ENCODE results near the gene MYO7A.

Gene MYO7A

DNA sequence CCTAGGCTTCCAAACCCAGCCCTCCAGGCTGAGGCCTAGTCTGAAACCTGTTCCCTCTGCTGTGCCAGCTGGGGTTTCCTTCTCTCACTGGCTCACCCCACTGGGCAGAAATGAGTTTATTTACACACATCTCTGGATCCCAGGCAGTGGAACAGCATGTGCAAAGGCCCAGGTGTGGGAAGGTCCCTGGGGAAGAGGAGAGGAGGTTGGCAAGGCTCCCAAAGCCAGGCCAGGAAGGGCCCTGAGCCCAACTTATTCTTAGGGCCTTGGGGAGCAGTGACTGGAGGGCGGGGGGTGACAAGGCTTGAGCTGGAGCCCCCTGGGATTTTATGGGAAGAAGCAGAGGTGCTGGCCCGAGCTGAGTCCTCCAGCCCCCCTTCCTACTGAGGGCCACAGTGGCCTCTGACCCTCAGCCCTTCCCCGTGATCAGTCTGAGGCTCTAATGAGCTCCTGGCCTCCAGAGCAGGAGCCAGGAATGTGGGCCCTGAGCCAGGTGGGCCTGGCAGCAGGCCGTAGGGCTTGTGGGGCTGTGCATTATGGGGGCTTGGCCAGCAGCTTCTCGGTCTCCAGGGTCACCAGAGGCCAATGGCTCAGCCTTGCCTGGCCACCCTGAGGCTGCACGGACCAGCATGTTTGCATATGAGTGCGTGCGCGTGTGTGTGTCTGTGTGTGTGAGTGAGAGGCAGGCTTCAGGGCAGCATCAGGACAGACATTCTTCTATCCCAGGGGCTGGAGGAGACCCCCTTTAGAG is 2.9 kb downstream of the MYO7A start:
- no peak overlapping the region for H3K4me3 ChIP-seq (ENCODE audit: low read length)
- no peak overlapping the region for H2AFZ ChIP-seq (ENCODE audit: low read length)
- no peaks in the 10 kb centered on the region for H3K36me3 ChIP-seq (replicated peaks; ENCODE audit: insufficient read depth, low read length)
- peaks cover 12% of the 10 kb centered on the region; the same call in 1 of the 2 replicates for H3K79me2 ChIP-seq (ENCODE audit: low read length)
- TF ChIP-seq EZH2phosphoT487 (IDR thresholded peaks at IDR 0.05; ENCODE audit: low read length) (no peak), EZH2 (optimal IDR thresholded peaks at IDR 0.05; ENCODE audit: low read depth, low read length) (no peak)
- TF ChIP-seq, protein P1, sequence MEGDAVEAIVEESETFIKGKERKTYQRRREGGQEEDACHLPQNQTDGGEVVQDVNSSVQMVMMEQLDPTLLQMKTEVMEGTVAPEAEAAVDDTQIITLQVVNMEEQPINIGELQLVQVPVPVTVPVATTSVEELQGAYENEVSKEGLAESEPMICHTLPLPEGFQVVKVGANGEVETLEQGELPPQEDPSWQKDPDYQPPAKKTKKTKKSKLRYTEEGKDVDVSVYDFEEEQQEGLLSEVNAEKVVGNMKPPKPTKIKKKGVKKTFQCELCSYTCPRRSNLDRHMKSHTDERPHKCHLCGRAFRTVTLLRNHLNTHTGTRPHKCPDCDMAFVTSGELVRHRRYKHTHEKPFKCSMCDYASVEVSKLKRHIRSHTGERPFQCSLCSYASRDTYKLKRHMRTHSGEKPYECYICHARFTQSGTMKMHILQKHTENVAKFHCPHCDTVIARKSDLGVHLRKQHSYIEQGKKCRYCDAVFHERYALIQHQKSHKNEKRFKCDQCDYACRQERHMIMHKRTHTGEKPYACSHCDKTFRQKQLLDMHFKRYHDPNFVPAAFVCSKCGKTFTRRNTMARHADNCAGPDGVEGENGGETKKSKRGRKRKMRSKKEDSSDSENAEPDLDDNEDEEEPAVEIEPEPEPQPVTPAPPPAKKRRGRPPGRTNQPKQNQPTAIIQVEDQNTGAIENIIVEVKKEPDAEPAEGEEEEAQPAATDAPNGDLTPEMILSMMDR (IDR thresholded peaks at IDR 0.05; ENCODE audit: low read length), result no peak
- no peak overlapping the region for H3K9ac ChIP-seq (ENCODE audit: low read length)
- H3K27me3 ChIP-seq (replicated peaks; ENCODE audit: insufficient read depth, low read length), result no peaks in the 10 kb centered on the region
- H3K9me3 ChIP-seq (replicated peaks; ENCODE audit: insufficient read depth, low read length), result no peaks in the 10 kb centered on the region
- H4K20me1 ChIP-seq (ENCODE audit: insufficient read depth, low read length), result no peaks in the 10 kb centered on the region
- DNase-seq, result no peak
- peaks cover 10% of the 10 kb centered on the region; the same call in 1 of the 2 replicates for H3F3A ChIP-seq (ENCODE audit: insufficient read depth, low read length)
- no peak overlapping the region for H3K4me2 ChIP-seq (ENCODE audit: low read depth, low read length)
- no peaks in the 10 kb centered on the region for H3K9me2 ChIP-seq (replicated peaks; ENCODE audit: insufficient read depth, low read length)
- no peak overlapping the region for H3K27ac ChIP-seq (ENCODE audit: low read length)
- peaks cover 14% of the 10 kb centered on the region for H3K4me1 ChIP-seq (ENCODE audit: low read length)

DNA sequence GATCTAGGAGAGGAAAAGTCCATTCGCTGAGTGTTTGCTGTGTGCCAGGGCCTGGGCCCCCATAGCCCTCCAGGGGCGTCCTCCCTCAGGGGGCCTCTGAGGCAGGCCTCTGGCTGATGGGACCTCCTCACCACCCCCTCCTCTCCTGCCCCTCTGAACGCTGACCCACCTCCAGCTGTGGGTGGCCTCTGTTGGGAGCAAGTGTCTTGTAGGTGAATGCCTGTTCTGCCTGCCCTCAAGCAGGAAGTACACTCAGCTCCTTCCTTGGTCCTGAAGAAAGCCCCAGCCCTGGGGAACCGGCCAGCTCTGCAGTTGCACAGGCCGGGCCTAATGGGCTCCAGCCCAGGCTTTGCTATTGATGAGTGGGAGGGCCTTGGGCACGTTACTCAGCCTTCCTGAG is 3.5 kb downstream of the MYO7A start:
- no peak for DNase-seq
- H3K27me3 ChIP-seq (replicated peaks; ENCODE audit: insufficient read depth, low read length), result no peaks in the 10 kb centered on the region
- H3K4me1 ChIP-seq (ENCODE audit: low read length), result peaks cover 13% of the 10 kb centered on the region
- no peak overlapping the region for H2AFZ ChIP-seq (ENCODE audit: low read length)
- TF ChIP-seq, protein P1 (IDR thresholded peaks at IDR 0.05; ENCODE audit: low read length), result no peak
- TF ChIP-seq EZH2 (optimal IDR thresholded peaks at IDR 0.05; ENCODE audit: low read depth, low read length) (no peak), EZH2phosphoT487 (IDR thresholded peaks at IDR 0.05; ENCODE audit: low read length) (no peak)
- no peak overlapping the region for H3K4me3 ChIP-seq (ENCODE audit: low read length)
- no peaks in the 10 kb centered on the region for H4K20me1 ChIP-seq (ENCODE audit: insufficient read depth, low read length)
- no peaks in the 10 kb centered on the region for H3K9me2 ChIP-seq (replicated peaks; ENCODE audit: insufficient read depth, low read length)
- H3K36me3 ChIP-seq (replicated peaks; ENCODE audit: insufficient read depth, low read length), result no peaks in the 10 kb centered on the region
- peaks cover 10% of the 10 kb centered on the region; the same call in 1 of the 2 replicates for H3F3A ChIP-seq (ENCODE audit: insufficient read depth, low read length)
- peaks cover 12% of the 10 kb centered on the region; the same call in 1 of the 2 replicates for H3K79me2 ChIP-seq (ENCODE audit: low read length)
- no peak overlapping the region for H3K4me2 ChIP-seq (ENCODE audit: low read depth, low read length)
- H3K9me3 ChIP-seq (replicated peaks; ENCODE audit: insufficient read depth, low read length), result no peaks in the 10 kb centered on the region
- no peak overlapping the region for H3K9ac ChIP-seq (ENCODE audit: low read length)
- H3K27ac ChIP-seq (ENCODE audit: low read length), result no peak overlapping the region

DNA sequence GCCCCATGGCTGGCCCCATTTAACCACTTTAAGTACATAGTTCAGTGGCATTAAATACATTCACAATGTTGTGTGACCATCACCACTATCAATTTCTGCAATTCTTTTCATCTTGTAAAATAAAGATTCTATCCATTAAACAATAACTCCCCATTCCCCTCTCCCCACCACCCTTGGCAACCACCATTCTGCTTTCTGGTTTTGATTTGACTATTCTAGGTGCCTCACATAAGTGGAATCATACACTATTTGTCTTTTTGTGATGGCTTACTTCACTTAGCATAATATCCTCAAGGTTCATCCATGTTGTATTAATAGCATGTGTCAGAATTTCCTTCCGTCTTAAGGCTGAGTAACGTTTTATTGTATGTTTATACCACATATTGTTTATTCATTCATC is 7.0 kb downstream of the MYO7A start:
- Histone ChIP-seq H3K27ac (ENCODE audit: low read length) (no peak overlapping the region), H3K9me3 (replicated peaks; ENCODE audit: insufficient read depth, low read length) (no peaks in the 10 kb centered on the region), H3F3A (ENCODE audit: insufficient read depth, low read length) (no peaks in the 10 kb centered on the region), H2AFZ (ENCODE audit: low read length) (no peak overlapping the region), H3K79me2 (ENCODE audit: low read length) (no peaks in the 10 kb centered on the region; the same call in 1 of the 2 replicates), H3K4me1 (ENCODE audit: low read length) (no peaks in the 10 kb centered on the region), H3K36me3 (replicated peaks; ENCODE audit: insufficient read depth, low read length) (no peaks in the 10 kb centered on the region), H3K9me2 (replicated peaks; ENCODE audit: insufficient read depth, low read length) (no peaks in the 10 kb centered on the region), H3K4me2 (ENCODE audit: low read depth, low read length) (no peak overlapping the region), H3K27me3 (replicated peaks; ENCODE audit: insufficient read depth, low read length) (no peaks in the 10 kb centered on the region), H3K9ac (ENCODE audit: low read length) (no peak overlapping the region), H3K4me3 (ENCODE audit: low read length) (no peak overlapping the region), H4K20me1 (ENCODE audit: insufficient read depth, low read length) (no peaks in the 10 kb centered on the region; the same call in 1 of the 2 replicates)
- TF ChIP-seq EZH2 (optimal IDR thresholded peaks at IDR 0.05; ENCODE audit: low read depth, low read length) (no peak), EZH2phosphoT487 (IDR thresholded peaks at IDR 0.05; ENCODE audit: low read length) (no peak)
- TF ChIP-seq, protein P1 (IDR thresholded peaks at IDR 0.05; ENCODE audit: low read length), result no peak
- no peak for DNase-seq

All from MM.1S (cell line).